Kidney (tissue), 14 donors: Measurements from ENCODE around the gene GDI1. TPM values are rescaled to one million over a fixed set of nuclear protein-coding genes. Genes with fewer than 3 reads are reported as not detected.
A peak's percentile ranks its signal among the peaks of the same experiment; 100 is the strongest.

ENCODE experiments used
- DNase-seq, 5 donors: peaks; one replicate each; pipeline ENCODE4 v3.0.0-alpha.2; 2013 to 2020
- FAIRE-seq: peaks from 2 replicates; lab custom pipeline; 2012; peaks lifted over from hg19 to GRCh38; lab: Jason Lieb, UNC
- H3K27ac ChIP-seq, 2 donors: one replicate each; pipeline ENCODE4 v1.7.0; 2013; ENCODE audit warnings: low read depth in 2 of 2, low read length in 2 of 2, inconsistent platforms in 1 of 2
- H3K27me3 ChIP-seq: one replicate; pipeline ENCODE4 v1.7.1; 2013; ENCODE audit warnings: low read length, inconsistent platforms; ENCODE audit not compliant: control insufficient read depth, insufficient read depth
- H3K36me3 ChIP-seq, 3 donors: one replicate each; pipeline versions ENCODE4 v1.7.0 to v1.7.1; 2013; ENCODE audit warnings: low read length in 3 of 3, control low read depth in 1 of 3, inconsistent platforms in 1 of 3; ENCODE audit not compliant: insufficient read depth in 3 of 3, control insufficient read depth in 2 of 3
- H3K4me1 ChIP-seq, 3 donors: one replicate each; pipeline versions ENCODE4 v1.7.0 to v1.7.1; 2013; ENCODE audit warnings: low read length in 3 of 3, inconsistent platforms in 1 of 3, low read depth in 1 of 3; ENCODE audit not compliant: control insufficient read depth in 2 of 3, insufficient read depth in 2 of 3
- H3K4me3 ChIP-seq, 3 donors: one replicate each; pipeline versions ENCODE4 v1.7.0 to v1.8.1; 2013; ENCODE audit warnings: low read length in 3 of 3, control low read depth in 1 of 3, inconsistent platforms in 1 of 3
- H3K9ac ChIP-seq, 3 donors: one replicate each; pipeline versions ENCODE4 v1.7.0 to v1.7.1; 2013; ENCODE audit warnings: low read length in 3 of 3, control low read depth in 1 of 3, inconsistent platforms in 1 of 3
- H3K9me3 ChIP-seq, 3 donors: one replicate each; pipeline versions ENCODE4 v1.7.0 to v1.7.1; 2013; ENCODE audit warnings: low read length in 3 of 3, control low read depth in 1 of 3, inconsistent platforms in 1 of 3; ENCODE audit not compliant: control insufficient read depth in 2 of 3, insufficient read depth in 1 of 3
- intact Hi-C: fragments of 100-400 bp; cut with DNase I; formaldehyde crosslinking; loops from one replicate; pipeline ENCODE4 v1.11.1; 2022
- polyA plus RNA-seq: library from polyadenylated mRNA; stranded (reverse); fragments of 350-450 nt; fragmentation: Illumina TruSeq; extraction: RNeasy Lipid Tissue Mini Kit (QIAGEN cat#74804); gene quantifications from one replicate; pipeline ENCODE4 v1.2.3, GENCODE V29; 2014; ENCODE audit warnings: low read depth, low replicate concordance; ENCODE audit not compliant: insufficient read depth
- total RNA-seq: library from RNA; stranded (reverse); fragmentation: NEBNext Ultra II Directional; extraction: Animal tissue kit (Norgen Biotek cat#: 25700); gene quantifications from one replicate; pipeline ENCODE4 v1.2.1, GENCODE V29; 2021
- TF ChIP-seq, protein P1 (sequence below): IDR thresholded peaks from 3 replicates; pipeline ENCODE4 v1.5.1; 2012; ENCODE audit warnings: mild to moderate bottlenecking, moderate library complexity, borderline replicate concordance; ENCODE audit not compliant: insufficient read depth; ENCODE audit errors: extremely low read depth
- donor health status: control.
- donor health status: control.
- donor health status: control.
- donor health status: control.
- donor health status: control.
- donor health status: DM: yes; HTN: yes; CAD: no.
- donor health status: Normal renal cell carcinoma (clear cell type).

GDI1 gene
- total and polyA plus RNA-seq, 2 donors from 2014 or later = 92.5 to 116 TPM

DNA sequence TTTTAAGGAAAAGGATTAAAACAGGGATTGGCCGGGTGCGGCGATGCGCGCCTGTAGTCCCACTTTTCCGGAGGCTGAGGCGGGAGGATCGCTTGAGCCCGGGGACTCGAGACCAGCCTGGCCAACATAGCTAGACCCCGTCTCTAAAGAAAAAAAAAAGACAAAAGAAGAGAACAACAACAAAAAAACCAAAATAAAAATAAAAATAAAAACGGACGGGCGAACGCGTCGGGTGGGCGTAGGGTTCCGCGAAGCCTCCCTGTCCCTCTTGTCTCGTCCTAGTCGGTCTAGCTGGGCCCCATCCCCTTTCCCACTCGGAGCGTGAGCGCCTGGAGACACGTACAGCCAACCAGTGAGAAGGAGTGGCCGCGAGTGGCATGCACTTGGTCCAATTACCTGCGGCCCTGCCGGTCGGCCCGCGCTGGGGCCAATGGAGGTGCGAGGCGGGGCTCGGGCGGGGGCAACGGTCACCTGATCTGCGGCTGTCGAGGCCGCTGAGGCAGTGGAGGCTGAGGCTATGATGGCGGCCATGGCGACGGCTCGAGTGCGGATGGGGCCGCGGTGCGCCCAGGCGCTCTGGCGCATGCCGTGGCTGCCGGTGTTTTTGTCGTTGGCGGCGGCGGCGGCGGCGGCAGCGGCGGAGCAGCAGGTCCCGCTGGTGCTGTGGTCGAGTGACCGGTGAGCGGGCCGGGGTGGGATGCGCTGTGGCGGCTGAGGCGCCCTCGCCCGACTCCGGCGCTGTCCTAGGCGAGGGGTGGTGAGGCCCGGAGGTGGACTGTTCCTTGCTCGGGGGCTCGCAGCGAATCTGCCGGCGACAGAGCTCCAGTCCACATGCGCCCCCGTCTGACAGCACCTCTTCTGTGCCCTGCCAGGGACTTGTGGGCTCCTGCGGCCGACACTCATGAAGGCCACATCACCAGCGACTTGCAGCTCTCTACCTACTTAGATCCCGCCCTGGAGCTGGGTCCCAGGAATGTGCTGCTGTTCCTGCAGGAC lies 8.5 kb upstream of the GDI1 start, which contains the start of gene ATP6AP1:
TSS of gene ATP6AP1 (plus strand) at position 502 of the 996 bp plus-strand sequence. CDS start at position 518, 16 bp downstream.
- peak within 1 kb of the TSS; percentile 71 to 89 for H3K27ac ChIP-seq
- TF ChIP-seq, protein P1, sequence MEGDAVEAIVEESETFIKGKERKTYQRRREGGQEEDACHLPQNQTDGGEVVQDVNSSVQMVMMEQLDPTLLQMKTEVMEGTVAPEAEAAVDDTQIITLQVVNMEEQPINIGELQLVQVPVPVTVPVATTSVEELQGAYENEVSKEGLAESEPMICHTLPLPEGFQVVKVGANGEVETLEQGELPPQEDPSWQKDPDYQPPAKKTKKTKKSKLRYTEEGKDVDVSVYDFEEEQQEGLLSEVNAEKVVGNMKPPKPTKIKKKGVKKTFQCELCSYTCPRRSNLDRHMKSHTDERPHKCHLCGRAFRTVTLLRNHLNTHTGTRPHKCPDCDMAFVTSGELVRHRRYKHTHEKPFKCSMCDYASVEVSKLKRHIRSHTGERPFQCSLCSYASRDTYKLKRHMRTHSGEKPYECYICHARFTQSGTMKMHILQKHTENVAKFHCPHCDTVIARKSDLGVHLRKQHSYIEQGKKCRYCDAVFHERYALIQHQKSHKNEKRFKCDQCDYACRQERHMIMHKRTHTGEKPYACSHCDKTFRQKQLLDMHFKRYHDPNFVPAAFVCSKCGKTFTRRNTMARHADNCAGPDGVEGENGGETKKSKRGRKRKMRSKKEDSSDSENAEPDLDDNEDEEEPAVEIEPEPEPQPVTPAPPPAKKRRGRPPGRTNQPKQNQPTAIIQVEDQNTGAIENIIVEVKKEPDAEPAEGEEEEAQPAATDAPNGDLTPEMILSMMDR = no peak
- H3K27me3 ChIP-seq = no peaks in the 10 kb centered on the region
- DNase-seq = peak; percentile 93 to 97 (median 95)
- H3K9me3 ChIP-seq = no peaks in the 10 kb centered on the region
- intact Hi-C loops = no loop called here
- peaks cover 0 to 5% (median 2%) of the 10 kb centered on the region in 3 donors for H3K36me3 ChIP-seq
- peak; percentile 19 for FAIRE-seq
- peak within 1 kb of the TSS; percentile 40 to 63 (median 41) for H3K9ac ChIP-seq
- peaks cover 0 to 5% (median 0%) of the 10 kb centered on the region in 3 donors for H3K4me1 ChIP-seq
- H3K4me3 ChIP-seq = peak within 1 kb of the TSS; percentile 58 to 75 (median 63)

DNA sequence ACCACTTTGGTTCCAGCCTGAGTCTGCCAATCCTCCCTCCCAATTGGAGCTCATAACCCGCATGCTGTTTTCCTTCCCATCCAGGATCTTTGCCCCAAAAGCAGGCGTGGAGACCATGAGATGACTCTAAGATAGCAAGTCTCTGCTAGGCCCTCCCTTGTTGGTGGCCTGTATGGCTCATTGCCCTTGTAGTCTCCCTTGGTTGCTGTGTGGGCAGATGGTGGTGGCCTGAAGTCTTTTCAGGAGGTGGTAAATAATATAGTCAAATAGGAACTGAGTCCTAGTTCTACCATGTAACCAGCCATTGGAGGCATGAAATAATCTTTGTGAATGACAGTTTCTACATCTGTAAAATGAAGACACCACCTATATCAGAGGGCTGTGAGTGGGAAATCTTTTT lies 7.2 kb upstream of the GDI1 start:
- Histone ChIP-seq H3K4me3 (peak overlapping the region; percentile 58 to 75 (median 63)), H3K27me3 (no peaks in the 10 kb centered on the region), H3K9ac (peak overlapping the region in 1 of 3 donors; percentile 63), H3K27ac (peak overlapping the region in 1 of 2 donors; percentile 9), H3K4me1 (peaks cover 0 to 5% (median 0%) of the 10 kb centered on the region in 3 donors), H3K36me3 (peaks cover 0 to 10% (median 2%) of the 10 kb centered on the region in 3 donors), H3K9me3 (no peaks in the 10 kb centered on the region)
- FAIRE-seq (no peak), DNase-seq (no peak)
- TF ChIP-seq, protein P1 = no peak
- intact Hi-C loops = no loop called here

DNA sequence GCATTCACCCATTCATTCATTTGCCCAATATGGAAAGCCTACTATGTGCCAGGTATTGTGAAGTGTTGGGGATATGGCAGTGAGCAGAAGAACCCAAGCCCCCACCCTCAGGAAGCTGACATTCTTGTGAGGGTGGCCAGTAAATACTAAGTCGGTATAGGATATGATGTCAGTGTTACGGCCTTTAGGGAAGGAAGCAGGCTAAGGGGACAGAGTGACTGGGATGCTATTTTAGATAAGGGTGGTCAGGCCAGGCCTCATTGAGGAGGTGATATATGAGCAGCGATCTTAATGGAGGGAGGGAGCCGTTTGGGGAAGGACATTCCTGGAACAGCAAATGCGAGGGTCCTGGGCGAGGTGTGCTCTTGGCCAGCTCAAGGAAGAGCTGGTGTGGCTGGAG lies 6.5 kb upstream of the GDI1 start:
- Histone ChIP-seq H3K27ac (peak overlapping the region in 1 of 2 donors; percentile 60), H3K9me3 (no peaks in the 10 kb centered on the region), H3K4me1 (peaks cover 0 to 5% (median 0%) of the 10 kb centered on the region in 3 donors), H3K4me3 (peak overlapping the region in 2 of 3 donors; percentile 7 to 17), H3K27me3 (no peaks in the 10 kb centered on the region), H3K9ac (peak overlapping the region in 1 of 3 donors; percentile 26), H3K36me3 (peaks cover 0 to 10% (median 4%) of the 10 kb centered on the region in 3 donors)
- FAIRE-seq (no peak), DNase-seq (no peak)
- intact Hi-C loops = no loop called here
- TF ChIP-seq, protein P1 = no peak
